Measurements from ENCODE around the gene PODNL1. TPM values are rescaled to one million over a fixed set of nuclear protein-coding genes. Genes with fewer than 3 reads are reported as not detected.

Gene PODNL1
- total RNA-seq, 1 experiment from 2014 or later = not detected

DNA sequence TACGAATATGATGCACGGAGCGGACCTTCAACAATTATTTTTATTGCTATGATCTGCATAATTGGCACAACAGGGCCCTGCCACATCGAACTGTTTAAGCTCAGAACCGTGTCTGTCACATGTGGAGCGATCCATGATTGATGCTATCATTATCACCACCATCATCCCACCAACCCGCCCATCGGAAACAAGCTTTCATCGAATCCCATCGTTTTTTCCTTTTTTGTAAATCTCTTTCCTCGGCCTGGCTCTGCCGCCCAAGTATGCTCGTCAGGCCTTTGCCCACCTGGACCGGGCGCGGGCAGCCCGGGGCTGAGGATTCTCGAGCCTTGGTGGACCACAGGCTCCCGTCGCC lies 13.6 kb upstream of the PODNL1 start:
- Histone ChIP-seq H3K4me3 (peak overlapping the region; percentile 92), H3K36me3 (peaks cover 32% of the 10 kb centered on the region), H3K9me3 (no peaks in the 10 kb centered on the region), H3K27me3 (no peaks in the 10 kb centered on the region)
- no peak for DNase-seq

- H3K27me3 ChIP-seq = no peaks in the 10 kb centered on the region
- DNase-seq = no peak
- H3K9me3 ChIP-seq = no peaks in the 10 kb centered on the region
- H3K36me3 ChIP-seq = peaks cover 25% of the 10 kb centered on the region
- no peak overlapping the region for H3K4me3 ChIP-seq
Measured at GRCh38 chr19:13951043-13951442, 12.8 kb upstream of the PODNL1 start.

DNA sequence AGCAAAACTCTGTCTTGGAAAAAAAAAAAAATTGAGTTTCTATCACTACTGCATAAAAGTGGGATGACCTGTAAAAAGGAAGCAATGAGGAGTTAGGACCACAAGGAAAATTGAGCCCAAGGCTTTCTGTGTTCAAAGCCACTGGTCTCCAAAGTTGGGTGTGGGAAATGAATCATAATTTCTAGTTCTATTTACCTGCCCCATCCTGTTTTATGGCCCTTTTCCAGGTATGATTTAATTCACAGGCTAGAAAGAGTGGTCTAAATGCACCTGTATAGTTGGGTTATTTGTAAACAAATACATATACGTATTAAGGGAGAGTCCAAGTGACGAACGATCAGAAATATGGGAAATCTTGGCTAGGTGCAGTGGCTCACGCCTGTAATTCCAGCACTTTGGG lies 8.2 kb upstream of the PODNL1 start:
- no peaks in the 10 kb centered on the region for H3K36me3 ChIP-seq
- H3K9me3 ChIP-seq = peaks cover 9% of the 10 kb centered on the region; the same call in 1 of the 2 replicates
- DNase-seq = no peak
- no peak overlapping the region for H3K4me3 ChIP-seq
- H3K27me3 ChIP-seq = no peaks in the 10 kb centered on the region

DNA sequence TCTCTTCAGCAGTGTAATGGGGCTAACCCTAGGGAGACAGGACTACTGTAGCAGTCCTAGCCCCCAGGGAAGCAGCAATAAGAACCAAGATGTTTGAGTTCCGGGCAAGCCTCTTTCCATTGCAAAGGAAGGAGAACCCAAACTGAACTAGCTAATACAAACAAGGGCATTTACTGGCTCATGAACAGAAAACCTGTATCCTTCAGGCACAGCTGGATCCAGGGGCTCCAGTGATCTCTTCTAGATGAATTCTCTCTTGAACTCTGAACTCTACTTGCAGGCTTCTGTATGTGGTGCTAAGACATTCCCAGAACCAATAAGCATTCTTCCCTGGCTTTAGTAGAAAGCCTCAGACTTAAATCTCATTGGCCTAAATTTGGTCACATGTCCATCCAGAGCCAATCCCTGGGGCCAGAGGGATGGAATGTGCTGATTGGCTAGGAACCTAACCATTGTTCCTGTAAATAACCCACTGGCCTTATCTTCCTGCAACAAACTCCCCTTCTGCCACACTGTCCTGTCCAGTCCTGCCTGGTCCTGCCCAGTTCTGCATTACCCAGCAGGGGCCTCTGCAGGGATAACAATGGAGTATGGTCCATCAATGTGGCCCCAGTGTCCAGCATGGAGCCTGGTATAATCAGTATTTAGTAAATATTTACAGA lies 3.9 kb upstream of the PODNL1 start:
- no peak for DNase-seq
- peaks cover 9% of the 10 kb centered on the region; the same call in 1 of the 2 replicates for H3K9me3 ChIP-seq
- H3K27me3 ChIP-seq = no peaks in the 10 kb centered on the region
- H3K4me3 ChIP-seq = no peak overlapping the region
- no peaks in the 10 kb centered on the region for H3K36me3 ChIP-seq

GRCh38 chr19:13937479-13938300 lies 527 bp downstream of the PODNL1 start:
- no peak overlapping the region for H3K4me3 ChIP-seq
- no peaks in the 10 kb centered on the region for H3K36me3 ChIP-seq
- DNase-seq = no peak
- peaks cover 9% of the 10 kb centered on the region; the same call in 1 of the 2 replicates for H3K9me3 ChIP-seq
- H3K27me3 ChIP-seq = no peaks in the 10 kb centered on the region

DNA sequence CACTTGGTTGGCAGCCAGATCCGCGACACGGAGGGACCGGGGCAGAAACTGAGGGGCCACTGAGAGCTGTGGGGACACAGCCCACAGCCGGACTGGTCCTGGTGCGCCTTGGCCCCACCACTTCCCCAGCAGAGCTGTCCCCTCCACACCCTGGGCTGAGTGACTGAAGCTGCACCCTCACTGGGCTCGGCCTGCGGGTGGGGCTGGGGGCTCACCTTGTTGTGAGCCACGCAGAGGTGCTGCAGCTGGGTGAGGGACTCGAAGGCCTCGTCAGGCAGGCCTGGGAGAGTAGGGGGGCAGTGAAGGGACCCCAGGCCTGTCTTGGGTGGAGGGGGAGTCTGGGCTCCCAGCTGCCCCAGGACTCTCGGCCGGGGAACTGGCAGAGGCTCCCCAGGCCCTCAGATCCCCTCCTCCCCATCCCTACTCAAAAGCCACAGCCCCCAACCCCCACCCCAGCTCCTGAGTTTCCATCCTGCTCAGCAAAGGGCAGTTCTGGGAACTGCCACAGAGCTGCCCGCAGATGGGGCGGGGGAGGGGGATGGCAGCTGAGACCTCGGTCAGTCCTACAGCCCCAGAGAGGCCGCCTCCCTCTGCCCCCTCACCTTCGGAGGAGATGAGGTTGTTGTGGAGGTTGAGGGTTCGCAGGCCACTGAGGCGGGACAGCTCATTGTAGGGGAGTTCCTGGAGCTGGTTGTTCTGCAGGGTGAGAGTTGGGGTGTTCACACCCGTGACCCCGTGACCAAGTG lies 2.3 kb downstream of the PODNL1 start:
- Histone ChIP-seq H3K9me3 (no peaks in the 10 kb centered on the region), H3K27me3 (no peaks in the 10 kb centered on the region), H3K4me3 (no peak overlapping the region), H3K36me3 (no peaks in the 10 kb centered on the region)
- DNase-seq = no peak

- H3K9me3 ChIP-seq = no peaks in the 10 kb centered on the region
- DNase-seq = no peak
- no peaks in the 10 kb centered on the region for H3K27me3 ChIP-seq
- peaks cover 4% of the 10 kb centered on the region; the same call in 1 of the 2 replicates for H3K36me3 ChIP-seq
- H3K4me3 ChIP-seq = no peak overlapping the region
Measured at GRCh38 chr19:13934785-13935109, 3.5 kb downstream of the PODNL1 start.

- no peaks in the 10 kb centered on the region for H3K27me3 ChIP-seq
- no peak for DNase-seq
- peaks cover 7% of the 10 kb centered on the region; the same call in 1 of the 2 replicates for H3K36me3 ChIP-seq
- no peaks in the 10 kb centered on the region for H3K9me3 ChIP-seq
- H3K4me3 ChIP-seq = no peak overlapping the region
Measured at GRCh38 chr19:13932911-13933393, 5.3 kb downstream of the PODNL1 start.

- DNase-seq = no peak
- no peaks in the 10 kb centered on the region for H3K9me3 ChIP-seq
- no peak overlapping the region for H3K4me3 ChIP-seq
- H3K27me3 ChIP-seq = no peaks in the 10 kb centered on the region
- peaks cover 8% of the 10 kb centered on the region for H3K36me3 ChIP-seq
Measured at GRCh38 chr19:13932149-13932637, 6.0 kb downstream of the PODNL1 start.

DNA sequence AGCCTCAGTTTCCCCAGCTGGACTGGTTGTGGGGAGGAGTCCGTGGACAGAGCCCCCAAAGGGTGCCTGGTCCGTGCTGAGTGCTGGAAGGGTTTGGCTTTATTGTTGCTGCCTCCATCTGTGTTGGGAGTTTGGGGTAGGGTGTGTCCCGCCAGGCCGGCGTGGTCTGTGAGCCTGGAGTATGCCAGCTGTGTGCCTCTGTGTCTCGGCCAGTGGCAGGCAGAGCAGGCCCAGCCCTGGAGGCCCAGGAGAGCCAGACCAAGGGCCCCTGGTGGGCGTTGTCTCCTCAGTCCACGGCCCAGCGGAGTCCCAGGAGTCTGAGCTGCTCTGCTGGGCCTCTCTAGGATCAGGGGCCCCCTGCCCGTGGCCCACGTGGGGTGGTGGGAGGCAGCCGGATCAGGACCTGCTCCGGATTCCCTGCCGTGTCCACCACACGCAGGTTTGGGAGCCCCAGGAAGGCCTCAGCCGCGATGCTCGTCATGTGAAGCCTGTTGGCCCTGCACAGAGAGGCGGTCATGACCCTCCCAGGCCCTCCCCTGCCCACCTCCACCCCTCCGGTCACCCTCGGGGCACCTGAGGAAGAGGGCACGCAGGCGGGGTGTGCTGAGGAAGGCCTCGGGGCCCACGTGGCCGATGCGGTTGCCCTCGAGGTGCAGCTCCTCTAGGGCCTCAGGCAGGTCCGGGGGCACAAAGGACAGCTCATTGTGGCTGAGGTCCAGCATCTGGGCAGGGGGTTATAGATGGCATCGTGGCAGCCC lies 6.6 kb downstream of the PODNL1 start:
- Histone ChIP-seq H3K36me3 (peaks cover 11% of the 10 kb centered on the region), H3K4me3 (no peak overlapping the region), H3K9me3 (no peaks in the 10 kb centered on the region), H3K27me3 (no peaks in the 10 kb centered on the region)
- no peak for DNase-seq

DNA sequence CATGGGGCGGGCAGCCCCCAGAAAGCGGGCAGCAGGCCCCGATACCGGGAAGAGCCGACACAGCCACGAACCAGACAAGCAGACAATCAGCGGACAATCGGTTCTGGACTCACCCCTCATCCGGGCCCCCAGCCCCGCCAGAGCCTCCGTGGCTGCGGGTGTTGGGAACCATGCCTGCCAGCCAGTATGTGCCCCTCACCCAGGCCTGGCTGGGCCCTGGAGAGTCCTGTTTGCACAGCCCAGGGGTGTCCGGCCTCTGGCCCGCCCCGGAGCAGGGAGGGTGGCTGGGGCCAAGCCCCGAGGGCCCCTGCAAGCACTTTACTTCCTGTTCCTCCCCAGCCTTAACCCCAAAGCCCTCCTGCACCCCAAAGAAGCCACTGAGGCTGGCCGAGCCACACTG lies 7.8 kb downstream of the PODNL1 start:
- no peaks in the 10 kb centered on the region for H3K9me3 ChIP-seq
- H3K27me3 ChIP-seq = no peaks in the 10 kb centered on the region
- H3K4me3 ChIP-seq = no peak overlapping the region
- H3K36me3 ChIP-seq = peaks cover 17% of the 10 kb centered on the region
- no peak for DNase-seq

GRCh38 chr19:13929956-13930355 lies 8.3 kb downstream of the PODNL1 start:
- Histone ChIP-seq H3K36me3 (peaks cover 20% of the 10 kb centered on the region), H3K4me3 (no peak overlapping the region), H3K27me3 (no peaks in the 10 kb centered on the region), H3K9me3 (no peaks in the 10 kb centered on the region)
- DNase-seq = no peak

DNA sequence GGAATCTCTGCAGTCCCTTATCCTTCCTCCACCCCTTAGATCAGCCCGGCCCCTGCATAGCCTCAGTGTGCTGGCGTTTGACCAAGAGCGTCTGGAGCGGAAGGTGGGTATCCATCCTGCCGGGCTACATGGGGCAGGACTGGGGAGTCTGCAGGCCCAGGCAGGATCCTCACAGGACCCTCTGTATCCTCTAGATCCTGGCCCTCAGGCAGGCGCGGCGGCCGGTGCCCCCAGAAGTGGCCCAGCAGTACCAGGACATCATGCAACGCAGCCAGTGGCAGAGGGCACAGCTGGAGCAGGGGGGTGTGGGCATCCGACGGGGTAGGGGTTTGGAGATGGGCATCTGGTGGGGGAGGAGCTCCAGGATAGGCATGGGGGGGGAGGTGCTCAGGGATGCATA lies 8.9 kb downstream of the PODNL1 start:
- Histone ChIP-seq H3K27me3 (no peaks in the 10 kb centered on the region), H3K36me3 (peaks cover 22% of the 10 kb centered on the region), H3K9me3 (no peaks in the 10 kb centered on the region), H3K4me3 (no peak overlapping the region)
- DNase-seq = no peak

DNA sequence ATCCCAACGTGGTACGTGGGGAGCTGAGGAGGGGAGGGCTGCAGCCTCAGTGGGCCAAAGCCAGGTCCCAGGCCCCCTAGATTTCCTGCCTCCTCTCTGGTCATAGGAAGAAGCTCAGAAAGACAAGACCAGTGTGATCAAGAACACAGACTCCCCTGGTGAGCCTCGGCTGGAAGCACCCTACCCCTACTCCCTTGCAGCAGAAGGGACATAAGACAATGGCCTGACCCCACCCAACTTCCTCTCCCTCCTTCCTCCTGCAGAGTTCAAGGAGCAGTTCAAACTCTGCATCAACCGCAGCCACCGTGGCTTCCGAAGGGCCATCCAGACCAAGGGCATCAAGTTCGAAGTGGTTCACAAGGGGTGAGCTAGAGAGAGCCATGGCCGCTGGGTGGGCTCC lies 11.5 kb downstream of the PODNL1 start:
- DNase-seq = no peak
- H3K9me3 ChIP-seq = no peaks in the 10 kb centered on the region
- no peaks in the 10 kb centered on the region for H3K27me3 ChIP-seq
- H3K4me3 ChIP-seq = no peak overlapping the region
- peaks cover 38% of the 10 kb centered on the region for H3K36me3 ChIP-seq

GRCh38 chr19:13926010-13926409 lies 12.2 kb downstream of the PODNL1 start:
- no peak overlapping the region for H3K4me3 ChIP-seq
- peaks cover 45% of the 10 kb centered on the region for H3K36me3 ChIP-seq
- H3K27me3 ChIP-seq = no peaks in the 10 kb centered on the region
- DNase-seq = no peak
- H3K9me3 ChIP-seq = no peaks in the 10 kb centered on the region; the same call in 1 of the 2 replicates

- no peak overlapping the region for H3K4me3 ChIP-seq
- no peak for DNase-seq
- peaks cover 64% of the 10 kb centered on the region for H3K36me3 ChIP-seq
- no peaks in the 10 kb centered on the region; the same call in 1 of the 2 replicates for H3K9me3 ChIP-seq
- no peaks in the 10 kb centered on the region for H3K27me3 ChIP-seq
Measured at GRCh38 chr19:13923194-13923987, 14.8 kb downstream of the PODNL1 start.

Measured in MG63 (cell line).